Measurements from ENCODE around the gene TMEM256. TPM values are rescaled to one million over a fixed set of nuclear protein-coding genes. Genes with fewer than 3 reads are reported as not detected.

Gene TMEM256
- total and polyA plus RNA-seq, 5 donors from 2014 or later: 23.0 to 80.9 (median 66.3) TPM

GRCh38 chr17:7384489-7385081, 19.3 kb downstream of the TMEM256 start:
- Histone ChIP-seq H3K27me3 (ENCODE audit: control insufficient read depth, insufficient read depth, low read length) (peaks cover 14% of the 10 kb centered on the region), H3K9me3 (ENCODE audit: control insufficient read depth in 2 of 2, low read length in 2 of 2) (no peaks in the 10 kb centered on the region), H3K27ac (ENCODE audit: insufficient read depth, low read length, poor library complexity, severe bottlenecking) (peak overlapping the region; percentile 85), H3K4me1 (ENCODE audit: control insufficient read depth, insufficient read depth, low read length, poor library complexity, severe bottlenecking) (peaks cover 20% of the 10 kb centered on the region), H3K4me3 (ENCODE audit: low read depth, low read length) (peak overlapping the region; percentile 37), H3K36me3 (ENCODE audit: control insufficient read depth, insufficient read depth, low read length) (peaks cover 16% of the 10 kb centered on the region)
- H3K27me3 Mint-ChIP-seq: peaks cover 18% of the 10 kb centered on the region
- peaks cover 0 to 1% (median 0%) of the 10 kb centered on the region in 7 donors for H3K9me3 Mint-ChIP-seq
- H3K4me3 Mint-ChIP-seq: peak overlapping the region; percentile 78 to 88 (median 84)
- ATAC-seq (ENCODE audit: low read depth in 2 of 2) (no peak), DNase-seq (no peak)
- peak overlapping the region; percentile 81 to 91 (median 88) for H3K27ac Mint-ChIP-seq
- H3K4me1 Mint-ChIP-seq: peaks cover 2 to 39% (median 9%) of the 10 kb centered on the region in 4 donors
- H3K36me3 Mint-ChIP-seq: peaks cover 4% of the 10 kb centered on the region

DNA sequence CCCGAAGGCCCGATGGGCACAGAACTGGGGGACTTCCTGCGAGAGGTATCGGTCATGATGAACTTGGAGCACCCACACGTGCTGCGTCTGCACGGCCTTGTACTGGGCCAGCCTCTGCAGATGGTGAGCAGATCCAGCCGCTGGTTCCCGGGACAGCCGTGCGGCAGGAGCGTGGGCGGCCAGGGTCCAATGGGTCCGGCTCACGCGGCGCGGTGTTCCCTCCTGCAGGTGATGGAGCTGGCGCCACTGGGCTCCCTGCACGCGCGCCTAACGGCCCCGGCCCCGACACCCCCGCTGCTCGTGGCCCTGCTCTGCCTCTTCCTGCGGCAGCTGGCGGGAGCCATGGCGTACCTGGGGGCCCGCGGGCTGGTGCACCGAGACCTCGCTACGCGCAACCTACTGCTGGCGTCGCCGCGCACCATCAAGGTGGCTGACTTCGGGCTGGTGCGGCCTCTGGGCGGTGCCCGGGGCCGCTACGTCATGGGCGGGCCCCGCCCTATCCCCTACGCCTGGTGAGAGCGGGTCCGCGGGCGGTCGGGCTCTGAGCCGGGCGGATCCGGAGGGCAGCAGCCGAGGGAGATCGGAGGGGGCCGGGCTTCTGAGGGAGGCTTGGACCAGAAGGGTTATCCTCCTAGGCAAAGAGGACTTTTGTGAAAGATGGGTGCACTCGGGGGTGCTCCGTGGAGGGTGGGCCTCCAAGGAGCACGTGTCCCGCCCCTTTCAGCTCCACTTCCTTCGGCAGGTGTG, 20.0 kb downstream of the TMEM256 start:
- H3K4me3 ChIP-seq (ENCODE audit: low read depth, low read length): peak overlapping the region; percentile 37
- H3K27ac ChIP-seq (ENCODE audit: insufficient read depth, low read length, poor library complexity, severe bottlenecking): peak overlapping the region; percentile 85

GRCh38 chr17:7383371-7383741, 20.5 kb downstream of the TMEM256 start:
- ATAC-seq (ENCODE audit: low read depth in 2 of 2) (no peak), DNase-seq (no peak)
- Mint-ChIP-seq H3K36me3 (no peaks in the 10 kb centered on the region), H3K27me3 (peaks cover 26% of the 10 kb centered on the region), H3K4me1 (peaks cover 0 to 35% (median 9%) of the 10 kb centered on the region in 4 donors), H3K9me3 (peaks cover 0 to 3% (median 1%) of the 10 kb centered on the region in 7 donors), H3K27ac (no peak overlapping the region), H3K4me3 (peak overlapping the region in 3 of 4 donors; percentile 84 to 88 (median 85))
- Histone ChIP-seq H3K4me1 (ENCODE audit: control insufficient read depth, insufficient read depth, low read length, poor library complexity, severe bottlenecking) (peaks cover 19% of the 10 kb centered on the region), H3K27ac (ENCODE audit: insufficient read depth, low read length, poor library complexity, severe bottlenecking) (peak overlapping the region; percentile 85), H3K4me3 (ENCODE audit: low read depth, low read length) (no peak overlapping the region), H3K9me3 (ENCODE audit: control insufficient read depth in 2 of 2, low read length in 2 of 2) (peaks cover 3 to 5% of the 10 kb centered on the region in 2 experiments), H3K27me3 (ENCODE audit: control insufficient read depth, insufficient read depth, low read length) (peaks cover 18% of the 10 kb centered on the region), H3K36me3 (ENCODE audit: control insufficient read depth, insufficient read depth, low read length) (peaks cover 5% of the 10 kb centered on the region)

More for the DNA sequence above, 20.0 kb downstream of the TMEM256 start:
- DNase-seq: peak; percentile 78 to 90 (median 86)
- Mint-ChIP-seq H3K27me3 (peaks cover 25% of the 10 kb centered on the region), H3K27ac (peak overlapping the region in 2 of 3 donors; percentile 81 to 88), H3K4me3 (peak overlapping the region; percentile 78 to 88 (median 84)), H3K9me3 (peaks cover 0 to 3% (median 1%) of the 10 kb centered on the region in 7 donors), H3K36me3 (no peaks in the 10 kb centered on the region), H3K4me1 (peaks cover 0 to 35% (median 9%) of the 10 kb centered on the region in 4 donors)
- peaks cover 19% of the 10 kb centered on the region for H3K4me1 ChIP-seq (ENCODE audit: control insufficient read depth, insufficient read depth, low read length, poor library complexity, severe bottlenecking)
- peaks cover 10% of the 10 kb centered on the region for H3K36me3 ChIP-seq (ENCODE audit: control insufficient read depth, insufficient read depth, low read length)
- H3K9me3 ChIP-seq (ENCODE audit: control insufficient read depth in 2 of 2, low read length in 2 of 2): peaks cover 3 to 5% of the 10 kb centered on the region in 2 experiments
- peak; percentile 96 to 98 for ATAC-seq (ENCODE audit: low read depth in 2 of 2)
- H3K27me3 ChIP-seq (ENCODE audit: control insufficient read depth, insufficient read depth, low read length): peaks cover 18% of the 10 kb centered on the region

GRCh38 chr17:7382901-7383300, 21.0 kb downstream of the TMEM256 start:
- ATAC-seq (ENCODE audit: low read depth in 2 of 2) (no peak), DNase-seq (no peak)
- H3K27me3 Mint-ChIP-seq: peaks cover 28% of the 10 kb centered on the region
- peak overlapping the region in 1 of 3 donors; percentile 82 for H3K27ac Mint-ChIP-seq
- H3K4me3 Mint-ChIP-seq: peak overlapping the region; percentile 8 to 88 (median 73)
- Histone ChIP-seq H3K27me3 (ENCODE audit: control insufficient read depth, insufficient read depth, low read length) (peaks cover 18% of the 10 kb centered on the region), H3K9me3 (ENCODE audit: control insufficient read depth in 2 of 2, low read length in 2 of 2) (peaks cover 3 to 5% of the 10 kb centered on the region in 2 experiments), H3K27ac (ENCODE audit: insufficient read depth, low read length, poor library complexity, severe bottlenecking) (no peak overlapping the region), H3K4me1 (ENCODE audit: control insufficient read depth, insufficient read depth, low read length, poor library complexity, severe bottlenecking) (peaks cover 19% of the 10 kb centered on the region), H3K4me3 (ENCODE audit: low read depth, low read length) (no peak overlapping the region), H3K36me3 (ENCODE audit: control insufficient read depth, insufficient read depth, low read length) (peaks cover 2% of the 10 kb centered on the region)
- H3K4me1 Mint-ChIP-seq: peaks cover 0 to 35% (median 9%) of the 10 kb centered on the region in 4 donors
- peaks cover 0 to 3% (median 1%) of the 10 kb centered on the region in 7 donors for H3K9me3 Mint-ChIP-seq
- no peaks in the 10 kb centered on the region for H3K36me3 Mint-ChIP-seq

DNA sequence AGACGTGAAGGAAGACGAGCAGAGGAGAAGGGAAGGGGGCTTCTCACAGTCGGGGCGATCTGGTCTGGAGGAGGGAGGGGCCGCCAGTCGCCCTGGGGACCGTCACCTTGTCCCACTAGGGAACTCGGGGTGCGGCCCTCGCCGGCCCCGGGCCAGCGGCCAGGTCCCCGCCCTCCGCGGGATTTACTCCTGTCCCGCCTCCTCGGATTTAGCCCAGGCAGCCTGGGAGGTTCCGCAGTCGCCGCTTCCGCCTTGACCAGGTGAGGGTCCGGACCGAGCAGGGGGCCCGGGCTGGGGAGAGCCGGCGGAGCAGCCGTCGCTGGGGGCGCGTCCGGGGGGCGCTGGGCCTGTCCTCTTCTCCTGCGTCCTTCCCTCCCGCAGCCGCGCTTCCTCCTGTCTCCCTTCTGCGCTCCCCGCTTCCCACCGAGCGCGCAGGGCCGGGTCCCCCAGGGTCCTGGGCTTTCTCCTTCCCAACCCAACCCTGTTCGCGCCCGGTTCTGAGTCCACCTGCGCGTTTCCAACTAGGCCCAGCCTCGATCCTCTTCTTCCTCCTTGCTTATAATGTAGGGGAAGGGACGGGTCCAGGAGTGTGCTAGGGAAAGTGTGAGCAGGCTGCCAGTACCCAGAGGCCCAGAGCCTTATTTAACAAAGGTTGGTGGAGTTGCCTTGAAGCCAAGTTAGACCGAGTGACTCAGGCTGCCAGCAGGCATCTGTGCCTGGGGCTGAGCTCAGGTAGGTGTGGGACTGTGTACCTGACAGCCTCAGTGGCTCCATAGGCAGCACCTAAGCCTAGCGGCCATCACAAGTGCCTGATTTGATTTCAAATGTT, 22.8 kb downstream of the TMEM256 start, which contains the start of gene TNK1:
TNK1 (plus strand) TSS at position 235 of the 829 bp plus-strand sequence. CDS start 1,838 bp downstream, outside the sequence.
- Histone ChIP-seq H3K36me3 (ENCODE audit: control insufficient read depth, insufficient read depth, low read length) (no peaks in the 10 kb centered on the region), H3K4me1 (ENCODE audit: control insufficient read depth, insufficient read depth, low read length, poor library complexity, severe bottlenecking) (peaks cover 19% of the 10 kb centered on the region), H3K27me3 (ENCODE audit: control insufficient read depth, insufficient read depth, low read length) (peaks cover 18% of the 10 kb centered on the region), H3K27ac (ENCODE audit: insufficient read depth, low read length, poor library complexity, severe bottlenecking) (no peak within 1 kb of the TSS), H3K9me3 (ENCODE audit: control insufficient read depth in 2 of 2, low read length in 2 of 2) (peaks cover 3 to 5% of the 10 kb centered on the region in 2 experiments), H3K4me3 (ENCODE audit: low read depth, low read length) (no peak within 1 kb of the TSS)
- DNase-seq (no peak), ATAC-seq (ENCODE audit: low read depth in 2 of 2) (no peak)
- Mint-ChIP-seq H3K27me3 (peaks cover 42% of the 10 kb centered on the region), H3K36me3 (no peaks in the 10 kb centered on the region), H3K4me3 (peak within 1 kb of the TSS in 2 of 4 donors; percentile 51 to 84), H3K27ac (peak within 1 kb of the TSS in 2 of 3 donors; percentile 55 to 86), H3K9me3 (peaks cover 0 to 3% (median 1%) of the 10 kb centered on the region in 7 donors), H3K4me1 (peaks cover 0 to 28% (median 9%) of the 10 kb centered on the region in 4 donors)

- ATAC-seq (ENCODE audit: low read depth in 2 of 2) (no peak), DNase-seq (no peak)
- no peaks in the 10 kb centered on the region for H3K36me3 Mint-ChIP-seq
- H3K27ac ChIP-seq (ENCODE audit: insufficient read depth, low read length, poor library complexity, severe bottlenecking): no peak overlapping the region
- H3K4me3 ChIP-seq (ENCODE audit: low read depth, low read length): no peak overlapping the region
- peaks cover 42% of the 10 kb centered on the region for H3K27me3 Mint-ChIP-seq
- peaks cover 18% of the 10 kb centered on the region for H3K27me3 ChIP-seq (ENCODE audit: control insufficient read depth, insufficient read depth, low read length)
- peak overlapping the region in 2 of 3 donors; percentile 55 to 86 for H3K27ac Mint-ChIP-seq
- peaks cover 3 to 5% of the 10 kb centered on the region in 2 experiments for H3K9me3 ChIP-seq (ENCODE audit: control insufficient read depth in 2 of 2, low read length in 2 of 2)
- H3K9me3 Mint-ChIP-seq: peaks cover 0 to 3% (median 1%) of the 10 kb centered on the region in 7 donors
- H3K4me3 Mint-ChIP-seq: peak overlapping the region in 2 of 4 donors; percentile 51 to 52
- H3K36me3 ChIP-seq (ENCODE audit: control insufficient read depth, insufficient read depth, low read length): no peaks in the 10 kb centered on the region
- H3K4me1 Mint-ChIP-seq: peaks cover 0 to 26% (median 9%) of the 10 kb centered on the region in 4 donors
- H3K4me1 ChIP-seq (ENCODE audit: control insufficient read depth, insufficient read depth, low read length, poor library complexity, severe bottlenecking): peaks cover 19% of the 10 kb centered on the region
Observed at GRCh38 chr17:7380321-7380720, 23.6 kb downstream of the TMEM256 start.

- Histone ChIP-seq H3K4me1 (ENCODE audit: control insufficient read depth, insufficient read depth, low read length, poor library complexity, severe bottlenecking) (peaks cover 12% of the 10 kb centered on the region), H3K9me3 (ENCODE audit: control insufficient read depth in 2 of 2, low read length in 2 of 2) (peaks cover 3 to 5% of the 10 kb centered on the region in 2 experiments), H3K27ac (ENCODE audit: insufficient read depth, low read length, poor library complexity, severe bottlenecking) (no peak overlapping the region), H3K36me3 (ENCODE audit: control insufficient read depth, insufficient read depth, low read length) (no peaks in the 10 kb centered on the region), H3K4me3 (ENCODE audit: low read depth, low read length) (no peak overlapping the region), H3K27me3 (ENCODE audit: control insufficient read depth, insufficient read depth, low read length) (peaks cover 18% of the 10 kb centered on the region)
- Mint-ChIP-seq H3K27me3 (peaks cover 48% of the 10 kb centered on the region), H3K27ac (no peak overlapping the region), H3K4me1 (peaks cover 0 to 19% (median 4%) of the 10 kb centered on the region in 4 donors), H3K36me3 (no peaks in the 10 kb centered on the region), H3K4me3 (no peak overlapping the region), H3K9me3 (peaks cover 0 to 3% (median 1%) of the 10 kb centered on the region in 7 donors)
- DNase-seq (no peak), ATAC-seq (ENCODE audit: low read depth in 2 of 2) (no peak)
Observed at GRCh38 chr17:7379134-7379533, 24.8 kb downstream of the TMEM256 start.
